GM23338 (cell line): ENCODE measurements around the gene KCNJ4. TPM values are rescaled to one million over a fixed set of nuclear protein-coding genes. Genes with fewer than 3 reads are reported as not detected.

Source experiments
- ATAC-seq: fragments of 200-7000 bp; cut with Tn5 transposase; 3 replicates; pipeline ENCODE4 v1.9.1; 2020
- DNase-seq: peaks from one replicate; pipeline ENCODE4 v3.0.0-alpha.2; 2015; ENCODE audit warnings: low spot score
- H2AFZ ChIP-seq: fragments of 200-600 bp; sonication (generic); 2 replicates; pipeline ENCODE4 v1.8.0; 2016; ENCODE audit warnings: antibody characterized with exemption, mild to moderate bottlenecking, moderate library complexity
- H3F3A ChIP-seq: fragments of 200-600 bp; sonication (generic); replicated peaks from 2 replicates; pipeline ENCODE4 v1.8.0; 2017; ENCODE audit warnings: antibody characterized with exemption, mixed run types, low read depth
- H3K27ac ChIP-seq: fragments of 200-600 bp; sonication (generic); 2 replicates; pipeline ENCODE4 v1.6.1; 2016; ENCODE audit warnings: low read depth
- H3K27me3 ChIP-seq: fragments of 200-600 bp; sonication (generic); 2 replicates; pipeline ENCODE4 v1.8.0; 2016; ENCODE audit warnings: mild to moderate bottlenecking, mixed run types, moderate library complexity; ENCODE audit not compliant: insufficient read depth
- H3K36me3 ChIP-seq: fragments of 200-600 bp; sonication (generic); 2 replicates; pipeline ENCODE4 v1.8.0; 2016; ENCODE audit warnings: mild to moderate bottlenecking; ENCODE audit not compliant: insufficient read depth
- H3K4me1 ChIP-seq: fragments of 200-600 bp; sonication (generic); 2 replicates; pipeline ENCODE4 v1.8.0; 2016; ENCODE audit warnings: mild to moderate bottlenecking, moderate library complexity; ENCODE audit not compliant: insufficient read depth
- H3K4me2 ChIP-seq: fragments of 200-600 bp; sonication (generic); 2 replicates; pipeline ENCODE4 v1.7.1; 2017; ENCODE audit warnings: mixed run types
- H3K4me3 ChIP-seq: fragments of 200-600 bp; sonication (generic); 2 replicates; pipeline ENCODE4 v1.6.1; 2016; ENCODE audit warnings: mixed run types
- H3K79me2 ChIP-seq: fragments of 200-600 bp; sonication (generic); replicated peaks from 2 replicates; pipeline ENCODE4 v1.8.0; 2017; ENCODE audit warnings: mild to moderate bottlenecking; ENCODE audit not compliant: insufficient read depth
- H3K9me2 ChIP-seq: fragments of 200-600 bp; sonication (generic); 2 replicates; pipeline ENCODE4 v1.8.0; 2017; ENCODE audit not compliant: insufficient read depth
- H4K20me1 ChIP-seq: fragments of 200-600 bp; sonication (generic); replicated peaks from 2 replicates; pipeline ENCODE4 v1.8.0; 2017; ENCODE audit warnings: mild to moderate bottlenecking; ENCODE audit not compliant: insufficient read depth
- H3K27ac Mint-ChIP-seq: 2 replicates; pipeline ENCODE4 v1.8.0; 2020; ENCODE audit warnings: inconsistent platforms, mild to moderate bottlenecking, moderate library complexity, mixed read lengths
- H3K27me3 Mint-ChIP-seq: 3 replicates; pipeline ENCODE4 v1.8.0; 2022; ENCODE audit warnings: low read depth, mild to moderate bottlenecking, moderate library complexity, mixed read lengths, inconsistent platforms; ENCODE audit not compliant: insufficient read depth, poor library complexity
- H3K36me3 Mint-ChIP-seq: 3 replicates; pipeline ENCODE4 v1.8.0; 2021; ENCODE audit warnings: low read depth, mild to moderate bottlenecking, inconsistent platforms, moderate library complexity, mixed read lengths
- H3K4me1 Mint-ChIP-seq: 3 replicates; pipeline ENCODE4 v1.8.0; 2020; ENCODE audit warnings: mild to moderate bottlenecking, inconsistent platforms, mixed read lengths
- H3K4me3 Mint-ChIP-seq: 3 replicates; pipeline ENCODE4 v1.8.0; 2021; ENCODE audit warnings: moderate library complexity, mild to moderate bottlenecking, inconsistent platforms, mixed read lengths
- H3K9me3 Mint-ChIP-seq: 3 replicates; pipeline ENCODE4 v1.8.0; 2020; ENCODE audit warnings: moderate library complexity, mild to moderate bottlenecking, inconsistent platforms, mixed read lengths
- CREB1 ChIP-seq: fragments of 250-450 bp; sonication (Bioruptor Pico); IDR thresholded peaks from 2 replicates; pipeline ENCODE4 v1.5.0; 2020; ENCODE audit warnings: low read depth, mild to moderate bottlenecking, moderate library complexity
- CTCF ChIP-seq, 2 experiments: fragments of 200-600 bp in 1 of 2; sonication (generic) in 1 of 2; conservative IDR thresholded peaks; 2 replicates each; pipeline versions ENCODE4 v1.5.1 to v1.6.1; 2016 to 2017; ENCODE audit warnings: antibody characterized with exemption in 2 of 2, low read depth in 2 of 2, mild to moderate bottlenecking in 2 of 2, moderate library complexity in 1 of 2
- ETS1 ChIP-seq: IDR thresholded peaks from 2 replicates; pipeline ENCODE4 v1.6.1; 2016; ENCODE audit warnings: antibody characterized with exemption
- EZH2 ChIP-seq: fragments of 200-600 bp; sonication (generic); IDR thresholded peaks from one replicate; pipeline ENCODE4 v1.8.0; 2017; ENCODE audit warnings: antibody characterized with exemption, mild to moderate bottlenecking, low read depth; ENCODE audit not compliant: unreplicated experiment
- EZH2phosphoT487 ChIP-seq: fragments of 200-600 bp; sonication (generic); IDR thresholded peaks from one replicate; pipeline ENCODE4 v1.8.1; 2018; ENCODE audit warnings: antibody characterized with exemption; ENCODE audit not compliant: unreplicated experiment
- JUNB ChIP-seq: IDR thresholded peaks from one replicate; pipeline ENCODE4 v1.6.1; 2016; ENCODE audit warnings: antibody characterized with exemption; ENCODE audit not compliant: unreplicated experiment
- NANOG ChIP-seq: IDR thresholded peaks from 2 replicates; pipeline ENCODE4 v1.6.1; 2016; ENCODE audit warnings: antibody characterized with exemption, borderline replicate concordance
- POLR2AphosphoS5 ChIP-seq: IDR thresholded peaks from 2 replicates; pipeline ENCODE4 v1.6.1; 2016; ENCODE audit warnings: antibody characterized with exemption, low read depth
- REST ChIP-seq: IDR thresholded peaks from one replicate; pipeline ENCODE4 v1.6.1; 2018; ENCODE audit warnings: antibody characterized with exemption; ENCODE audit not compliant: unreplicated experiment
- STAT1 ChIP-seq: IDR thresholded peaks from one replicate; pipeline ENCODE4 v1.6.1; 2016; ENCODE audit warnings: antibody characterized with exemption; ENCODE audit not compliant: unreplicated experiment
- ZNF114 ChIP-seq: fragments of 250-450 bp; sonication (Bioruptor Pico); IDR thresholded peaks from 2 replicates; pipeline ENCODE4 v1.5.0; 2020; ENCODE audit warnings: mild to moderate bottlenecking, moderate library complexity
- ZNF331 ChIP-seq: fragments of 250-450 bp; sonication (Bioruptor Pico); IDR thresholded peaks from 2 replicates; pipeline ENCODE4 v1.5.0; 2020; ENCODE audit warnings: low read depth, mild to moderate bottlenecking, moderate library complexity
- ZNF462 ChIP-seq: fragments of 250-450 bp; sonication (Bioruptor Pico); IDR thresholded peaks from 2 replicates; pipeline ENCODE4 v1.5.0; 2020; ENCODE audit warnings: mild to moderate bottlenecking, moderate library complexity
- polyA plus RNA-seq: library from polyadenylated mRNA; unstranded; fragments of >200 nt; fragmentation: Nextera tagmentation; extraction: Ambion mirVana; gene quantifications from 2 replicates; pipeline ENCODE4 v1.2.1, GENCODE V29; 2016
- total RNA-seq: library from RNA; depleted of rRNA; stranded (reverse); fragments of >200 nt; shearing (Covaris generic); gene quantifications from 2 replicates; pipeline ENCODE4 v1.2.3, GENCODE V29; 2014

The KCNJ4 gene
- total and polyA plus RNA-seq, 2 experiments from 2014 or later, result 0.23 to 1.3 TPM

- Mint-ChIP-seq H3K27ac (no peak overlapping the region), H3K27me3 (peaks cover 20% of the 10 kb centered on the region), H3K4me3 (no peak overlapping the region), H3K36me3 (no peaks in the 10 kb centered on the region), H3K9me3 (no peaks in the 10 kb centered on the region), H3K4me1 (peaks cover 32% of the 10 kb centered on the region)
- DNase-seq, result no peak
- TF ChIP-seq POLR2AphosphoS5 (no peak), EZH2 (no peak), EZH2phosphoT487 (no peak), ZNF331 (CRISPR knock-in tag) (no peak), JUNB (no peak), CREB1 (no peak), REST (no peak), ZNF462 (CRISPR knock-in tag) (no peak), CTCF (conservative IDR thresholded peaks at IDR 0.05; ENCODE audit: low read depth in 2 of 2) (no peak), NANOG (no peak), STAT1 (no peak), ETS1 (no peak), ZNF114 (CRISPR knock-in tag) (no peak)
- H3K4me2 ChIP-seq, result no peak overlapping the region
- H3F3A ChIP-seq, result 0 out of 2 replicates have a peak, but pooled peaks cover 2% of the 10 kb centered on the region
- H3K4me3 ChIP-seq, result no peak overlapping the region
- H3K27ac ChIP-seq, result no peak overlapping the region
- no peaks in the 10 kb centered on the region for H4K20me1 ChIP-seq
- H3K36me3 ChIP-seq, result no peaks in the 10 kb centered on the region
- no peaks in the 10 kb centered on the region for H3K9me2 ChIP-seq
- ATAC-seq, result no peak
- peak overlapping the region; percentile 52; the same call in 1 of the 2 replicates for H2AFZ ChIP-seq
- H3K79me2 ChIP-seq, result no peaks in the 10 kb centered on the region
- H3K27me3 ChIP-seq, result no peaks in the 10 kb centered on the region
- peaks cover 7% of the 10 kb centered on the region for H3K4me1 ChIP-seq
These were observed 35.7 kb downstream of the KCNJ4 start for GRCh38 chr22:38419121-38419857.
